Heart left ventricle (tissue), 16 donors: ENCODE measurements around the gene TRMT10B. TPM values are rescaled to one million over a fixed set of nuclear protein-coding genes. Genes with fewer than 3 reads are reported as not detected.
A peak's percentile ranks its signal among the peaks of the same experiment; 100 is the strongest.

Experiments used
- ATAC-seq, 4 donors: fragments of 200-7000 bp; cut with Tn5 transposase; one replicate each; pipeline ENCODE4 v1.9.1; 2020 to 2022; ENCODE audit warnings: moderate library complexity in 4 of 4, mild to moderate bottlenecking in 3 of 4, moderate number of reproducible peaks in 1 of 4
- DNase-seq, 5 donors: peaks; one replicate each; pipeline ENCODE4 v3.0.0-alpha.2; 2020
- H3K27ac ChIP-seq, 12 donors: fragments of 200-600 bp; sonication (generic) in 4 of 12; one replicate each; pipeline versions ENCODE4 v1.5.0 to v1.8.0; 2016 to 2022; ENCODE audit warnings: mild to moderate bottlenecking in 2 of 12
- H3K27me3 ChIP-seq, 9 donors: fragments of 200-600 bp; sonication (generic) in 2 of 9; one replicate each; pipeline versions ENCODE4 v1.5.1 to v1.8.0; 2016 to 2022; ENCODE audit warnings: mild to moderate bottlenecking in 3 of 9
- H3K36me3 ChIP-seq, 9 donors: fragments of 200-600 bp; sonication (generic) in 2 of 9; one replicate each; pipeline versions ENCODE4 v1.5.0 to v1.8.0; 2018 to 2022; ENCODE audit warnings: mild to moderate bottlenecking in 2 of 9
- H3K4me1 ChIP-seq, 12 donors: fragments of 200-600 bp; sonication (generic) in 4 of 12; one replicate each; pipeline versions ENCODE4 v1.5.0 to v1.8.0; 2016 to 2022; ENCODE audit warnings: mild to moderate bottlenecking in 3 of 12
- H3K4me3 ChIP-seq, 12 donors: fragments of 200-600 bp; sonication (generic) in 4 of 12; one replicate each; pipeline versions ENCODE4 v1.5.0 to v1.8.0; 2017 to 2022; ENCODE audit warnings: mild to moderate bottlenecking in 9 of 12, moderate library complexity in 4 of 12
- H3K9me3 ChIP-seq, 12 donors: fragments of 200-600 bp; sonication (generic) in 4 of 12; one replicate each; pipeline versions ENCODE4 v1.5.0 to v1.8.0; 2016 to 2022; ENCODE audit warnings: mild to moderate bottlenecking in 1 of 12
- POLR2A ChIP-seq, 2 donors: fragments of 450-650 bp; IDR thresholded peaks; one replicate each; pipeline ENCODE4 v1.6.1; 2017; ENCODE audit warnings: antibody characterized with exemption in 2 of 2, mild to moderate bottlenecking in 2 of 2, moderate library complexity in 2 of 2
- WGBS, 4 donors: extraction: QIAGEN DNeasy Blood & Tissue Kit in 2 of 4; methylation state at CpG; one replicate each; pipeline versions ENCODE4 v1.1.5 to v1.1.7; 2013 to 2018; 5-methylcytosine and 5-hydroxymethylcytosine counted together
- intact Hi-C, 10 donors: fragments of 100-400 bp; cut with DNase I; formaldehyde crosslinking; loops; one replicate each; pipeline versions ENCODE4 v1.11.1 to v1.14.2; 2022
- long read RNA-seq, 3 donors: library from polyadenylated mRNA; unstranded; transcript quantifications; one replicate each; pipeline ENCODE4 v2.0.0, GENCODE V29; 2020 to 2021
- polyA plus RNA-seq, 2 donors: library from polyadenylated mRNA; stranded (reverse); fragments of 200-250 nt; gene quantifications; one replicate each; pipeline ENCODE4 v1.2.3, GENCODE V29; 2013
- total RNA-seq, 9 donors: library from RNA; depleted of rRNA in 2 of 9; stranded (reverse); fragments of >200 nt in 2 of 9; fragmentation: NEBNext Ultra II Directional in 3 of 9; extraction: Animal tissue kit (Norgen Biotek cat#: 25700) in 3 of 9; gene quantifications; one replicate each; pipeline versions ENCODE4 v1.1.0 to v1.2.4, GENCODE V29; 2016 to 2023
- TF ChIP-seq, protein P1 (sequence below), 12 donors: fragments of 200-600 bp; sonication (generic) in 4 of 12; IDR thresholded peaks; one replicate each; pipeline versions ENCODE4 v1.5.0 to v1.8.0; 2018 to 2022; ENCODE audit warnings: antibody characterized with exemption in 12 of 12, mild to moderate bottlenecking in 5 of 12
- donor health status: ischemic (EF 13 %, LVEDD 7.1; RV severe dilation, severe dysfunction).
- donor health status: healthy with polysubstance abuse.
- donor health status: DM: no; HTN: yes; CAD: no.
- donor health status: DM: no; HTN: no; CAD: no.
- donor health status: ischemic (EF 25% LVEDD 6.9; RV normal size, moderate dysfunction).
- donor health status: ischemic (EF 25% LVEDD 5.7; RV mildly dilated, moderate dysfunction).
- donor health status: healthy.
- donor health status: DM: yes; HTN: yes; CAD: no.
- donor health status: ischemic (EF 35%, LVEDD 5.7; RV mildly dilated, moderate dysfunction).
- donor health status: nonischemic (EF 11% LVEDD 7.7; RV severe dilation, severe dysfunction).
- donor health status: DM: yes; HTN: yes; CAD: no.
- donor health status: PGD.
- donor health status: ischemic (EF 29% LVEDD 5.4; RV normal size, mild dysfunction).
- donor health status: nonischemic (EF 23%, LVEDD 6.1; RV moderate dilation, normal function).

The TRMT10B gene
- total RNA-seq (1 to 10 TPM; 2.7 to 5.5 (median 3.5) TPM), polyA plus RNA-seq (1 to 10 TPM; 2.7 to 3.5 TPM)
- long read RNA-seq, donor 1, partial matches to known transcripts: 1 of 21 reads
- long read RNA-seq, donor 1, other reads (novel, unspliced or antisense): 19 of 21 reads
- long read RNA-seq, donor 2, transcript TRMT10B-201 (9 exons, 2,281 nt): major isoform, 7 of 27 reads
- long read RNA-seq, donor 2, partial matches to known transcripts: 0 of 27 reads
- long read RNA-seq, donor 2, other reads (novel, unspliced or antisense): 20 of 27 reads
- long read RNA-seq, donor 3, partial matches to known transcripts: 0 of 18 reads
- long read RNA-seq, donor 3, other reads (novel, unspliced or antisense): 15 of 18 reads

DNA sequence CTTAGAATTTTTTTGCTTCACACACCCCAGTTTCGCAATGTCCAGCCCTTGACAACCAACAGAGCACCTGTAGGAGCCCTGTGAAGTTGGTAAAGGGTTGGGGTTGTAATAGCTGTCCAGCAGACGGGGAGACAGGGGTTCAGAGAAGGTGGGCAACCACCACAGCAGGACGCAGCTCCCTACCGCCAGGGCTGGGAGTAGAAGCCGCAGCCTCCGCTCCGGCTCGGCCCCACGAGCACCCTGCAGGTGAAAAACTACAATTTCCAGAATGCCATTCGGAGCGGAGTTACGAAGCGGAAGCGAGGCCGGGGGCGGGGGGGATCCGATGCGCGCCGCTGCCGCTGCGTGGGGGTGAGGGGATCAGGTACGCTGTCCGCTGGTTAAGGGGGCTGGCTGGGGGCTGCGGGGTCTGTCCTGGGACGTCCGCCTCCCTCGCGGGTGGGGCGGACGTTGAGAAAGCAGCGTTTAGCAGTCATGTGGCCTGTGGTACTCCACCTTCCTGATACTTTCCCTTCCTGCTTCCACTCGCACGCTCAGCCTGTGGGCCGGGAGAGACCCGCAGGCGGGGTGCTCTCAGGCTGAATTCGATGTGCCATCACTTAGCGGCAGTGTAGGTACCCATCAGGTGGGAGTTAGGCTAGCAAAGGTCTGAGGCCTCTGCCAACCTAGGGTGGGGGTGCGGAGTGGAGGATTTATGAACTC lies at the start of gene TRMT10B:
Gene TRMT10B, plus strand, starts transcription at position 317 of the 702 bp plus-strand sequence. CDS start 8,127 bp downstream, outside the sequence.
- intact Hi-C loops: loop anchor here in 4 of 10 donors (2.0 to 10.0 kb wide), 5 partner anchors 149 to 511 kb away; partner anchors contain the start of genes TOMM5 (in 2 of the 4) and POLR1E (in 1 of the 4)

GRCh38 chr9:37705787-37706186 lies 47.8 kb upstream of the TRMT10B start:
- Histone ChIP-seq H3K27ac (no peak overlapping the region), H3K36me3 (no peaks in the 10 kb centered on the region), H3K9me3 (no peaks in the 10 kb centered on the region), H3K4me3 (no peak overlapping the region), H3K4me1 (no peaks in the 10 kb centered on the region), H3K27me3 (peaks cover 0 to 13% (median 0%) of the 10 kb centered on the region in 9 donors)
- WGBS, 4 donors: 79 to 87% (median 83%) methylated on average over 3 of the region's 3 CpGs
- ATAC-seq (no peak), DNase-seq (no peak)
- no peak for TF ChIP-seq POLR2A (IDR thresholded peaks at IDR 0.05)
- TF ChIP-seq, protein P1, sequence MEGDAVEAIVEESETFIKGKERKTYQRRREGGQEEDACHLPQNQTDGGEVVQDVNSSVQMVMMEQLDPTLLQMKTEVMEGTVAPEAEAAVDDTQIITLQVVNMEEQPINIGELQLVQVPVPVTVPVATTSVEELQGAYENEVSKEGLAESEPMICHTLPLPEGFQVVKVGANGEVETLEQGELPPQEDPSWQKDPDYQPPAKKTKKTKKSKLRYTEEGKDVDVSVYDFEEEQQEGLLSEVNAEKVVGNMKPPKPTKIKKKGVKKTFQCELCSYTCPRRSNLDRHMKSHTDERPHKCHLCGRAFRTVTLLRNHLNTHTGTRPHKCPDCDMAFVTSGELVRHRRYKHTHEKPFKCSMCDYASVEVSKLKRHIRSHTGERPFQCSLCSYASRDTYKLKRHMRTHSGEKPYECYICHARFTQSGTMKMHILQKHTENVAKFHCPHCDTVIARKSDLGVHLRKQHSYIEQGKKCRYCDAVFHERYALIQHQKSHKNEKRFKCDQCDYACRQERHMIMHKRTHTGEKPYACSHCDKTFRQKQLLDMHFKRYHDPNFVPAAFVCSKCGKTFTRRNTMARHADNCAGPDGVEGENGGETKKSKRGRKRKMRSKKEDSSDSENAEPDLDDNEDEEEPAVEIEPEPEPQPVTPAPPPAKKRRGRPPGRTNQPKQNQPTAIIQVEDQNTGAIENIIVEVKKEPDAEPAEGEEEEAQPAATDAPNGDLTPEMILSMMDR (IDR thresholded peaks at IDR 0.05): no peak
- intact Hi-C loops: loop anchor here in 1 of 10 donors (10.0 kb wide), 1 partner anchor 121 kb away; no protein-coding TSS in a partner anchor

More for the DNA sequence above, at the start of gene TRMT10B:
- no peaks in the 10 kb centered on the region for H3K27me3 ChIP-seq
- ATAC-seq: peak; percentile 84 to 97 (median 94)
- no peaks in the 10 kb centered on the region for H3K9me3 ChIP-seq
- DNase-seq: peak; percentile 67 to 80 (median 75)
- peaks cover 0 to 3% (median 0%) of the 10 kb centered on the region in 9 donors for H3K36me3 ChIP-seq
- WGBS, 4 donors: 3 to 7% (median 4%) methylated on average over 23 to 40 of the region's 40 CpGs
- H3K4me3 ChIP-seq: peak within 1 kb of the TSS; percentile 69 to 95 (median 86)
- H3K27ac ChIP-seq: peak within 1 kb of the TSS; percentile 56 to 88 (median 80)
- no peak for TF ChIP-seq POLR2A (IDR thresholded peaks at IDR 0.05)
- TF ChIP-seq, protein P1 (IDR thresholded peaks at IDR 0.05): no peak
- peaks cover 0 to 15% (median 7%) of the 10 kb centered on the region in 12 donors for H3K4me1 ChIP-seq

DNA sequence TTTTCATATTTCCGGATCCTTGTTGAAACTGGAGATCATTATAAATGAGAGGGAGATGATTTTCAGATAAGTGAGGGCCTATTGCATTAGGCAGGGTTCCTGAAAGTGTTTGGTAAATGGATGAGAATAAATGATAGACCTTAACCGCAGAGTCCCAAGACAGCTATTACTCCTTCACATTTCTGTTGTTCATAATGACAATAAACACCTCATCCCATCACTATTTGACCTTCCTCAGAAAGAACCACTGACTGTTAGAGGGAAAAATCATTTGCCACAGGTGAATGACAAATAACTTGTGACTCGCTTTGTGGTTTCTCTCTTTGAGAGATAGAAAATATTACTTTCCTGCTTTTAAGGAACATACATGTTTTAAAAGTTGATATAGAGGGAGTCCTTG lies 47.3 kb upstream of the TRMT10B start:
- 83 to 93% (median 91%) methylated on average over 3 of the region's 3 CpGs for WGBS, 4 donors
- intact Hi-C loops: loop anchor here in 1 of 10 donors (10.0 kb wide), 1 partner anchor 121 kb away; no protein-coding TSS in a partner anchor
- DNase-seq: no peak
- no peak overlapping the region for H3K4me3 ChIP-seq
- TF ChIP-seq, protein P1 (IDR thresholded peaks at IDR 0.05): no peak
- no peak for TF ChIP-seq POLR2A (IDR thresholded peaks at IDR 0.05)
- H3K36me3 ChIP-seq: no peaks in the 10 kb centered on the region
- H3K4me1 ChIP-seq: no peaks in the 10 kb centered on the region
- H3K27ac ChIP-seq: no peak overlapping the region
- no peak for ATAC-seq
- H3K9me3 ChIP-seq: no peaks in the 10 kb centered on the region
- peaks cover 0 to 13% (median 0%) of the 10 kb centered on the region in 9 donors for H3K27me3 ChIP-seq

DNA sequence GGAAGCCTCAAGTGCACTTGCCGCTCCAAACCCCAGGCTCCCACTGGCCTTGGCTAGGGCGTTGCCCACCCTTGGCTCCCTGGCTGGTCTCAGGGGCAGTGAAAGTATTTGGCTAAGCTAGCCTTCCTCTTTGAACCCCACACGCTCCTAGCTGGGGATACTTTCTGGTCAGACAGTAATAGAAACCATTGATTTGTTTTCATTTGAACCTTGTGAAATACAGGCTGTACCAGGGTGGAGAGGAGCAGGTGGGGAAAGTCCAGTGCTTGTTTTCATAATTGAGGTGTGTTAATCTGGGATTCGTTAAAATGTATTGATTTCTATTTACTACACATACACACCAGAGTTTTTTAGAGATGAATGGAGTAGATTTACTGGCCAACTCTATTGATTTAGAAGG lies 45.9 kb upstream of the TRMT10B start:
- ATAC-seq: no peak
- WGBS, 4 donors: 78 to 82% (median 78%) methylated on average over 4 of the region's 4 CpGs
- H3K9me3 ChIP-seq: no peaks in the 10 kb centered on the region
- TF ChIP-seq, protein P1 (IDR thresholded peaks at IDR 0.05): no peak
- no peak for TF ChIP-seq POLR2A (IDR thresholded peaks at IDR 0.05)
- intact Hi-C loops: loop anchor here in 1 of 10 donors (10.0 kb wide), 1 partner anchor 123 kb away; no protein-coding TSS in a partner anchor
- peaks cover 0 to 13% (median 0%) of the 10 kb centered on the region in 9 donors for H3K27me3 ChIP-seq
- no peaks in the 10 kb centered on the region for H3K36me3 ChIP-seq
- H3K27ac ChIP-seq: no peak overlapping the region
- DNase-seq: no peak
- no peaks in the 10 kb centered on the region for H3K4me1 ChIP-seq
- no peak overlapping the region for H3K4me3 ChIP-seq
